OCI-LY7 (cell line): Measurements from ENCODE around the gene PGLYRP2. TPM values are rescaled to one million over a fixed set of nuclear protein-coding genes. Genes with fewer than 3 reads are reported as not detected.
"Not testable (repeated sequence)": the region's sequence is repeated elsewhere in the genome, so short reads cannot be mapped to it uniquely, and the experiment has no call there.

Experiments used
- BruUV-seq: library from RNA; stranded (reverse); fragments of 400-500 nt; replicated peaks from 2 replicates; lab custom pipeline; 2021; lab: Mats Ljungman, UMichigan
- CTCF ChIA-PET: fragments of 300-600 bp; sonication (Branson Sonifier 250); formaldehyde crosslinking; loops from one replicate; lab custom pipeline; 2022; ENCODE audit warnings: antibody characterized with exemption; ENCODE audit not compliant: unreplicated experiment; lab: Charles Lee
- POLR2A ChIA-PET: fragments of 300-600 bp; sonication (Branson Sonifier 250); formaldehyde crosslinking; loops from one replicate; lab custom pipeline; 2022; ENCODE audit warnings: antibody characterized with exemption; lab: Charles Lee
- DNase-seq: peaks from one replicate; pipeline ENCODE4 v3.0.0-alpha.2; 2015; ENCODE audit warnings: low spot score
- H2AFZ ChIP-seq: fragments of 200-600 bp; sonication (generic), shearing (Covaris generic); 2 replicates; pipeline ENCODE4 v1.6.1; 2014; ENCODE audit warnings: mild to moderate bottlenecking, antibody characterized with exemption, low read length, moderate library complexity
- H3K27ac ChIP-seq: fragments of 200-600 bp; sonication (generic); 2 replicates; pipeline ENCODE4 v1.5.1; 2014; ENCODE audit warnings: mixed run types, low read depth, mild to moderate bottlenecking, moderate library complexity, low read length, inconsistent platforms; ENCODE audit not compliant: poor library complexity, severe bottlenecking
- H3K36me3 ChIP-seq: fragments of 200-600 bp; sonication (generic); 2 replicates; pipeline ENCODE4 v1.6.1; 2014; ENCODE audit warnings: mild to moderate bottlenecking, antibody characterized with exemption, low read length, moderate library complexity, mixed read lengths; ENCODE audit not compliant: insufficient read depth
- H3K4me1 ChIP-seq: fragments of 200-600 bp; sonication (generic); 2 replicates; pipeline ENCODE4 v1.5.1; 2014; ENCODE audit warnings: mild to moderate bottlenecking, low read length; ENCODE audit not compliant: insufficient read depth, poor library complexity, severe bottlenecking
- H3K4me2 ChIP-seq: fragments of 200-600 bp; sonication (generic); 2 replicates; pipeline ENCODE4 v1.6.1; 2014; ENCODE audit warnings: mild to moderate bottlenecking, low read length
- H3K4me3 ChIP-seq: fragments of 200-600 bp; sonication (generic); 2 replicates; pipeline ENCODE4 v1.5.1; 2014; ENCODE audit warnings: mild to moderate bottlenecking, low read depth, low read length; ENCODE audit not compliant: poor library complexity, severe bottlenecking
- H3K79me2 ChIP-seq: fragments of 200-600 bp; sonication (generic); 2 replicates; pipeline ENCODE4 v1.6.1; 2016; ENCODE audit warnings: low read depth, mild to moderate bottlenecking, low read length, moderate library complexity, mixed read lengths; ENCODE audit not compliant: insufficient read depth
- H3K9me2 ChIP-seq: fragments of 200-600 bp; sonication (generic); 2 replicates; pipeline ENCODE4 v1.6.1; 2016; ENCODE audit warnings: mild to moderate bottlenecking, low read length, mixed read lengths; ENCODE audit not compliant: insufficient read depth
- H3K9me3 ChIP-seq: fragments of 200-600 bp; sonication (generic); 2 replicates; pipeline ENCODE4 v1.6.1; 2014; ENCODE audit warnings: mild to moderate bottlenecking, mixed run types, low read length, mixed read lengths
- H4K20me1 ChIP-seq: fragments of 200-600 bp; sonication (generic); 2 replicates; pipeline ENCODE4 v1.6.1; 2014; ENCODE audit warnings: mild to moderate bottlenecking, antibody characterized with exemption, low read length, moderate library complexity, mixed read lengths; ENCODE audit not compliant: insufficient read depth
- CTCF ChIP-seq: fragments of 200-600 bp; sonication (generic); conservative IDR thresholded peaks from 2 replicates; pipeline ENCODE4 v1.5.1; 2014; ENCODE audit warnings: mild to moderate bottlenecking, antibody characterized with exemption, low read length, moderate library complexity, mixed read lengths
- EZH2phosphoT487 ChIP-seq: fragments of 200-600 bp; sonication (generic); IDR thresholded peaks from 2 replicates; pipeline ENCODE4 v1.6.1; 2018; ENCODE audit warnings: low read depth, borderline replicate concordance, mild to moderate bottlenecking, mixed run types, antibody characterized with exemption, low read length, moderate library complexity, mixed read lengths
- intact Hi-C: fragments of 100-400 bp; cut with micrococcal nuclease; formaldehyde crosslinking; loops from one replicate; pipeline ENCODE4 v1.10.0; 2022; ENCODE audit not compliant: unreplicated experiment
- total RNA-seq, 2 experiments: library from RNA; depleted of rRNA in 1 of 2; stranded (reverse); fragments of >200 nt in 1 of 2; shearing (Covaris generic) in 1 of 2; gene quantifications; 2 replicates each; pipeline ENCODE4 v1.2.3, GENCODE V29; 2014 to 2022

PGLYRP2 gene
- total RNA-seq, 2 experiments from 2014 or later = not detected

GRCh38 chr19:15488489-15489226 lies 9.4 kb upstream of the PGLYRP2 start:
- no peaks in the 10 kb centered on the region for H3K36me3 ChIP-seq
- H3K79me2 ChIP-seq = no peaks in the 10 kb centered on the region
- no peaks in the 10 kb centered on the region for H3K9me2 ChIP-seq
- no peak for TF ChIP-seq CTCF
- TF ChIP-seq EZH2phosphoT487 = no peak
- H3K9me3 ChIP-seq = no peaks in the 10 kb centered on the region
- H3K4me1 ChIP-seq = no peaks in the 10 kb centered on the region
- H3K4me2 ChIP-seq = no peak overlapping the region
- H4K20me1 ChIP-seq = no peaks in the 10 kb centered on the region
- ChIA-PET POLR2A (no interaction called here), CTCF (no interaction called here)
- no peak overlapping the region for H3K4me3 ChIP-seq
- DNase-seq = no peak
- no peak overlapping the region for H2AFZ ChIP-seq
- BruUV-seq = no TSS peak
- no peak overlapping the region for H3K27ac ChIP-seq
- intact Hi-C loops = no loop called here

- no peaks in the 10 kb centered on the region for H3K36me3 ChIP-seq
- H3K9me3 ChIP-seq = no peaks in the 10 kb centered on the region
- no peaks in the 10 kb centered on the region for H3K79me2 ChIP-seq
- no TSS peak for BruUV-seq
- intact Hi-C loops = no loop called here
- no peak for DNase-seq
- no peaks in the 10 kb centered on the region for H4K20me1 ChIP-seq
- H3K4me3 ChIP-seq = no peak overlapping the region
- no peak for TF ChIP-seq EZH2phosphoT487
- no peak for TF ChIP-seq CTCF
- H3K27ac ChIP-seq = no peak overlapping the region
- ChIA-PET CTCF (no interaction called here), POLR2A (no interaction called here)
- H3K4me2 ChIP-seq = no peak overlapping the region
- no peaks in the 10 kb centered on the region for H3K4me1 ChIP-seq
- H2AFZ ChIP-seq = no peak overlapping the region
- H3K9me2 ChIP-seq = no peaks in the 10 kb centered on the region
These were observed 7.7 kb upstream of the PGLYRP2 start for GRCh38 chr19:15487038-15487437.

GRCh38 chr19:15485768-15486167 lies 6.5 kb upstream of the PGLYRP2 start:
- CTCF ChIA-PET = interaction anchor here (0.6 kb wide), 1 partner anchor 290 kb away, joined by 11 read pairs; no protein-coding TSS in a partner anchor
- H3K4me2 ChIP-seq, BruUV-seq, H3K4me3 ChIP-seq, H3K9me2 ChIP-seq, H3K79me2 ChIP-seq, intact Hi-C loops, H3K4me1 ChIP-seq, H4K20me1 ChIP-seq, H2AFZ ChIP-seq, H3K36me3 ChIP-seq, H3K9me3 ChIP-seq, H3K27ac ChIP-seq, DNase-seq: not testable (repeated sequence)
- POLR2A ChIA-PET = interaction anchor here (0.6 kb wide), 1 partner anchor 53 kb away, joined by 5 read pairs; no protein-coding TSS in a partner anchor

- H3K79me2 ChIP-seq, H3K9me2 ChIP-seq, H3K4me3 ChIP-seq, CTCF ChIA-PET, H3K4me1 ChIP-seq, intact Hi-C loops, H2AFZ ChIP-seq, H3K36me3 ChIP-seq, H3K4me2 ChIP-seq, DNase-seq, H4K20me1 ChIP-seq, BruUV-seq, H3K9me3 ChIP-seq, H3K27ac ChIP-seq: not testable (repeated sequence)
- POLR2A ChIA-PET = interaction anchor here (0.6 kb wide), 1 partner anchor 319 kb away, joined by 5 read pairs; no protein-coding TSS in a partner anchor
These were observed 1.7 kb upstream of the PGLYRP2 start for GRCh38 chr19:15480996-15481395.
